Sigmoid colon (tissue), 4 donors: Measurements from ENCODE around the gene PLA2G4F.

ENCODE experiments used
- CTCF ChIP-seq, 4 experiments: fragments of 450-650 bp in 3 of 4; fragments of 200-600 bp in 1 of 4; IDR thresholded peaks; one replicate each; pipeline ENCODE4 v1.5.1; 2016 to 2019; ENCODE audit warnings: antibody characterized with exemption in 4 of 4, mild to moderate bottlenecking in 3 of 4, moderate library complexity in 2 of 4
- POLR2AphosphoS5 ChIP-seq, 4 donors: sonication (generic); formaldehyde crosslinking; IDR thresholded peaks; one replicate each; pipeline ENCODE4 v1.6.1; 2017; ENCODE audit warnings: antibody characterized with exemption in 4 of 4

GRCh38 chr15:42154212-42154941, 2.1 kb downstream of the PLA2G4F start:
- TF ChIP-seq CTCF (IDR thresholded peaks at IDR 0.05) (no peak), POLR2AphosphoS5 (IDR thresholded peaks at IDR 0.05) (no peak)
